ENCODE measurements around the gene CCDC71. TPM values are rescaled to one million over a fixed set of nuclear protein-coding genes. Genes with fewer than 3 reads are reported as not detected.

The CCDC71 gene
- total RNA-seq, 1 experiment from 2014 or later: 26.0 TPM

DNA sequence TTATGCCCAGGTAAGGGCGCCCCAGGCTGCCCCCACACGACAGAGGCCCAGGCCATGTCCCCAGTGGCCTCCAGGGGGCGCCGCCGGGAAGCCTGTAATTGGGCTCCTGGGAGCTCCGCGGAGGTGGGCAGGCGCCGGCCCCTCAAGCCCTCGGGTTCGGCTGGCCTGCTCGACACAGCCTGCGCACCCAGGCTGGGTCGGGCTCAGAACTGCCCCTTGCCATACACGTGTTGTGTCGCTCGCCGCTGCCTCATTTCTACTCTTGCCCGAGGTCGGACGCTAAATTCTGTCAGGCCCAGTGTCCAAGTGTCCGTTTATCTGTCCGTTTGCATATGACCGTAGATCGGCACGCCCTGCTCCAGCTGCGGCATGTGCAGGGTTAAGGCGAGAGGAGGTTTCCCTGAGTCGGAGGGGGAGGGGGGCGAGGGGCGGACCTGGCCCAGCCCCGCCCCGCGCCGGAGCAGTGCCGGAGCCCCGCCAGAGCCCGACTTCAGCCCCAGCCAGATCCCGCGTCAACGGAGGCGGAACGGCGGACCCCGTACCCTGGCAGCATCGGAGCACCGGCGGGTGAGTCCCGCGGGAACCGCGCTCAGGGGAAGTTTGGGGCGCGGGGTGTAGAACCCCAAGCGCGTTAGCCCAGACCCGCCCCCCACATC, 5.1 kb upstream of the CCDC71 start, which contains the start of gene KLHDC8B:
KLHDC8B (plus strand) TSS at position 480 of the 656 bp plus-strand sequence. CDS start 1,172 bp downstream, outside the sequence.
- TF ChIP-seq, protein P1, sequence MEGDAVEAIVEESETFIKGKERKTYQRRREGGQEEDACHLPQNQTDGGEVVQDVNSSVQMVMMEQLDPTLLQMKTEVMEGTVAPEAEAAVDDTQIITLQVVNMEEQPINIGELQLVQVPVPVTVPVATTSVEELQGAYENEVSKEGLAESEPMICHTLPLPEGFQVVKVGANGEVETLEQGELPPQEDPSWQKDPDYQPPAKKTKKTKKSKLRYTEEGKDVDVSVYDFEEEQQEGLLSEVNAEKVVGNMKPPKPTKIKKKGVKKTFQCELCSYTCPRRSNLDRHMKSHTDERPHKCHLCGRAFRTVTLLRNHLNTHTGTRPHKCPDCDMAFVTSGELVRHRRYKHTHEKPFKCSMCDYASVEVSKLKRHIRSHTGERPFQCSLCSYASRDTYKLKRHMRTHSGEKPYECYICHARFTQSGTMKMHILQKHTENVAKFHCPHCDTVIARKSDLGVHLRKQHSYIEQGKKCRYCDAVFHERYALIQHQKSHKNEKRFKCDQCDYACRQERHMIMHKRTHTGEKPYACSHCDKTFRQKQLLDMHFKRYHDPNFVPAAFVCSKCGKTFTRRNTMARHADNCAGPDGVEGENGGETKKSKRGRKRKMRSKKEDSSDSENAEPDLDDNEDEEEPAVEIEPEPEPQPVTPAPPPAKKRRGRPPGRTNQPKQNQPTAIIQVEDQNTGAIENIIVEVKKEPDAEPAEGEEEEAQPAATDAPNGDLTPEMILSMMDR (IDR thresholded peaks at IDR 0.05; ENCODE audit: unreplicated experiment): peak; percentile 95

DNA sequence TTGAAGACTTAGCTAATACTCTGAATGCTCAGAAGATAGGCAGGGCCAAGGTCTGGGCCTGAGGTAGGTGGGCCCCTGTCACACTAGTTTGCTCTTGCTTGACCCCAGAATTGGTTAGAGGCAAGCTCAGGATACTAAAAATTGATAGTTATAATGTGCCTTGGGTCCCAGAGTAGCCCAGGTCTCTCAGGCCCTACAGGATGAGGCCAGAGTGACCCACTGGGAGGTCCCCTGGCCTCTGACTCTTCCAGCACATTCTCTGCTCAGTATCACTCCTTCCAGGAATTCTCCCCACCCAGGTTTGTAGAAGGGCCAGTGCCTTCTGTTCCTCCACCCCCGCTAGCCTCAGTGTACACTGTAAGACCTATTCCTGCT, 4.6 kb upstream of the CCDC71 start:
- TF ChIP-seq, protein P1 (IDR thresholded peaks at IDR 0.05; ENCODE audit: unreplicated experiment): no peak
- Mint-ChIP-seq H3K4me1 (ENCODE audit: insufficient read depth, unreplicated experiment) (peaks cover 6% of the 10 kb centered on the region), H3K9me3 (ENCODE audit: unreplicated experiment) (no peaks in the 10 kb centered on the region), H3K4me3 (ENCODE audit: unreplicated experiment) (peak overlapping the region; percentile 73), H3K27ac (ENCODE audit: low read depth, unreplicated experiment) (peak overlapping the region; percentile 89), H3K36me3 (ENCODE audit: insufficient read depth, unreplicated experiment) (no peaks in the 10 kb centered on the region), H3K27me3 (ENCODE audit: insufficient read depth, unreplicated experiment) (no peaks in the 10 kb centered on the region)
- ChIA-PET POLR2A (interaction anchor here (0.6 to 1.7 kb wide), 9 partner anchors 38 to 1122 kb away, joined by 3 to 5 read pairs (median 3); partner anchors contain the start of genes IFRD2, LAMB2 and USP19), CTCF (interaction anchor here (0.5 to 2.8 kb wide), 23 partner anchors 9 to 428 kb away, joined by 3 to 20 read pairs (median 4); partner anchors contain the start of gene USP4)
- BruUV-seq (replicated peaks): no TSS peak
- DNase-seq (ENCODE audit: unreplicated experiment): no peak
- intact Hi-C loops (cut with micrococcal nuclease): loop anchor here (1.0 to 5.0 kb wide), 2 partner anchors 127 to 279 kb away; no protein-coding TSS in a partner anchor

More for the DNA sequence above, 5.1 kb upstream of the CCDC71 start, which contains the start of gene KLHDC8B:
- peak; percentile 82 for DNase-seq (ENCODE audit: unreplicated experiment)
- H3K36me3 Mint-ChIP-seq (ENCODE audit: insufficient read depth, unreplicated experiment): no peaks in the 10 kb centered on the region
- no peaks in the 10 kb centered on the region for H3K27me3 Mint-ChIP-seq (ENCODE audit: insufficient read depth, unreplicated experiment)
- POLR2A ChIA-PET: interaction anchor here (0.6 to 1.7 kb wide), 11 partner anchors 38 to 1121 kb away, joined by 3 to 5 read pairs (median 4); partner anchors contain the start of genes IFRD2, LAMB2 and USP19
- intact Hi-C loops (cut with micrococcal nuclease): loop anchor here (1.0 to 5.0 kb wide), 2 partner anchors 126 to 278 kb away; no protein-coding TSS in a partner anchor
- BruUV-seq (replicated peaks): no TSS peak
- H3K4me3 Mint-ChIP-seq (ENCODE audit: unreplicated experiment): peak within 1 kb of the TSS; percentile 73
- peaks cover 6% of the 10 kb centered on the region for H3K4me1 Mint-ChIP-seq (ENCODE audit: insufficient read depth, unreplicated experiment)
- CTCF ChIA-PET: interaction anchor here (0.7 to 2.8 kb wide), 14 partner anchors 9 to 276 kb away, joined by 3 to 20 read pairs (median 4); partner anchors contain the start of gene USP4
- peak within 1 kb of the TSS; percentile 89 for H3K27ac Mint-ChIP-seq (ENCODE audit: low read depth, unreplicated experiment)
- no peaks in the 10 kb centered on the region for H3K9me3 Mint-ChIP-seq (ENCODE audit: unreplicated experiment)

DNA sequence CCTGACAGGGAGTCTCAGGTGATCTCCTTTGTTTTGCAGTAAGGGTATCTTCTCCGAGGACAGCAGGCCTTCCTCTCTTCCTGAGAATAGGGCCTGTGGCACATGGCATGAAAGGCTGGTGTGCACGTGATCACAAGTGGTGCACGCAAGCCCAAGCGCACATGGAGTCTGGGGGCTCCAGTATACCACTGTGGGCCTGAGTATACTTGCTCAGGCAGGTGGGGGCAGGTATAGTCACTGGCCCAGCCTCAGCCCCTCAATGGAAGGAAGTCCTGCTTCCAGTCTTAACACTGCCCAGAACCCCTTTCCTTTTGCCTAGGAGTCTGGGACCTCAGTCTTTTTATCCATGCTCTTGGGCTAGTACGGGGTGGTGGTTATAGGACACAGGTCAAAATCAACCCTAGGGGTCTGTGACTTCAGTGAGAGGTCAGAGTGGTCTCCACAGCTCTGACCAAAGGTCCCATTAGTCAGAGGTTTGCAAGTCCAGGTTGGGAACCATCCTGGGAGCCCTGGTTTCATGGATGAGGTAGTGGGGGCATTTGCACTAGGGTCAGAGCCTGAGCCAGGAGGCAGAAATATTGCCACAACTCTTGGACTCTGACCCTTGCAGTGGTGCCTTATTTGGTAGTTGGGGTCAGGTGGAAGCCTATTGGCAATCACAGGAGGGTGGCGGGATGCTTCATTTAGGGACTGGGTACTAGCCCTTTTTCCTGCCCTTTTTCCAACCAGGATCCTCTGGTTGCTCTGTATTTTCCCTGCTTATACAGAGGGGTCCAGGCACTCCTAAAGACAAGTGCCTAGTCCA, 823 bp upstream of the CCDC71 start:
- Mint-ChIP-seq H3K27ac (ENCODE audit: low read depth, unreplicated experiment) (peak overlapping the region; percentile 85), H3K9me3 (ENCODE audit: unreplicated experiment) (no peaks in the 10 kb centered on the region), H3K4me1 (ENCODE audit: insufficient read depth, unreplicated experiment) (peaks cover 16% of the 10 kb centered on the region), H3K27me3 (ENCODE audit: insufficient read depth, unreplicated experiment) (no peaks in the 10 kb centered on the region), H3K36me3 (ENCODE audit: insufficient read depth, unreplicated experiment) (peaks cover 18% of the 10 kb centered on the region), H3K4me3 (ENCODE audit: unreplicated experiment) (peak overlapping the region; percentile 84)
- no peak for DNase-seq (ENCODE audit: unreplicated experiment)
- BruUV-seq (replicated peaks): TSS peak; percentile 55
- intact Hi-C loops (cut with micrococcal nuclease): no loop called here
- CTCF ChIA-PET: no interaction called here
- POLR2A ChIA-PET: interaction anchor here (0.8 to 1.8 kb wide), 3 partner anchors 9 to 72 kb away, joined by 3 to 8 read pairs (median 5); no protein-coding TSS in a partner anchor
- TF ChIP-seq, protein P1 (IDR thresholded peaks at IDR 0.05; ENCODE audit: unreplicated experiment): no peak

Measured in MCF 10A (cell line).